ENCODE data around the gene CTDNEP1. TPM values are rescaled to one million over a fixed set of nuclear protein-coding genes. Genes with fewer than 3 reads are reported as not detected.

Gene CTDNEP1
- total and polyA plus RNA-seq, 2 donors (not counting 3 experiments of a cell fraction or from before 2014, with no cell fraction given) = 130 to 143 TPM

- FAIRE-seq (peak; percentile 65), DNase-seq (ENCODE audit: low read depth, low spot score) (no peak)
- H3K27ac ChIP-seq (ENCODE audit: insufficient read depth, low read depth, low read length) = peak overlapping the region; percentile 29
- H3K4me3 ChIP-seq (replicated peaks in 1 of 3; ENCODE audit: insufficient read depth in 1 of 3, low read depth in 1 of 3, low read length in 3 of 3) = peak overlapping the region; percentile 43 to 83 (median 55)
- no peak overlapping the region for H2AFZ ChIP-seq (ENCODE audit: low read depth, low read length)
- H3K4me1 ChIP-seq (ENCODE audit: control insufficient read depth, extremely low read depth, insufficient read depth, low read length) = peaks cover 12% of the 10 kb centered on the region
- H3K27me3 ChIP-seq (ENCODE audit: control insufficient read depth in 2 of 2, insufficient read depth in 2 of 2, low read length in 2 of 2) = no peaks in the 10 kb centered on the region
- BruUV-seq (replicated peaks) = no TSS peak
- H3K9me3 ChIP-seq (replicated peaks; ENCODE audit: control insufficient read depth, insufficient read depth, low read length) = no peaks in the 10 kb centered on the region
- peak overlapping the region; percentile 86 for H3K4me2 ChIP-seq (ENCODE audit: insufficient read depth, low read length)
- no peak for TF ChIP-seq GATA2 (IDR thresholded peaks at IDR 0.05; ENCODE audit: insufficient read depth, insufficient read length, low read depth, low read length)
- no peak for TF ChIP-seq EZH2 (IDR thresholded peaks at IDR 0.05; ENCODE audit: borderline replicate concordance, low read depth, low read length, severe bottlenecking)
- TF ChIP-seq POLR2AphosphoS5 (IDR thresholded peaks at IDR 0.05; ENCODE audit: insufficient read depth, low read depth, low read length) = no peak
- no peak for TF ChIP-seq JUN (IDR thresholded peaks at IDR 0.05; ENCODE audit: borderline replicate concordance, insufficient read depth, insufficient read length, low read depth)
- no peak for TF ChIP-seq MAX (IDR thresholded peaks at IDR 0.05; ENCODE audit: insufficient read depth, insufficient read length)
- TF ChIP-seq POLR2A (IDR thresholded peaks at IDR 0.05; ENCODE audit: low read depth, low read length) = no peak
- no peak for TF ChIP-seq CTCF (IDR thresholded peaks at IDR 0.05; ENCODE audit: extremely low read depth in 1 of 2, insufficient read depth in 1 of 2, low read depth in 1 of 2, low read length in 2 of 2)
- TF ChIP-seq MYC (IDR thresholded peaks at IDR 0.05; ENCODE audit: low read depth, low read length) = no peak
- TF ChIP-seq FOS (IDR thresholded peaks at IDR 0.05; ENCODE audit: borderline replicate concordance, insufficient read depth, low read length) = no peak
- H3K79me2 ChIP-seq (ENCODE audit: control insufficient read depth, insufficient read depth, low read length) = peaks cover 63% of the 10 kb centered on the region
- peaks cover 4% of the 10 kb centered on the region for H4K20me1 ChIP-seq (replicated peaks; ENCODE audit: control insufficient read depth, extremely low read depth, insufficient read depth, low read length)
- intact Hi-C loops (cut with micrococcal nuclease) (loop anchor here (1.0 kb wide), 1 partner anchor 12 kb away; no protein-coding TSS in a partner anchor), dilution Hi-C loops (cut with MboI; ENCODE audit: extremely low pct_ligation_motif_present, low sequenced_read_pairs) (no loop called here)
- peaks cover 17 to 38% of the 10 kb centered on the region in 2 experiments for H3K36me3 ChIP-seq (ENCODE audit: control insufficient read depth in 2 of 2, extremely low read depth in 1 of 2, insufficient read depth in 2 of 2, low read length in 2 of 2)
- H3K9ac ChIP-seq (replicated peaks; ENCODE audit: extremely low read depth, insufficient read depth, low read length) = peak overlapping the region; percentile 74
- ChIA-PET CTCF (interaction anchor here (1.0 to 2.8 kb wide), 3 partner anchors 13 to 63 kb away, joined by 3 to 13 read pairs (median 5); no protein-coding TSS in a partner anchor), POLR2A (interaction anchor here (0.5 kb wide), 1 partner anchor 35 kb away, joined by 3 read pairs; no protein-coding TSS in a partner anchor)
- H3K9me1 ChIP-seq (replicated peaks; ENCODE audit: control insufficient read depth, extremely low read depth, insufficient read depth, low read length) = no peaks in the 10 kb centered on the region
These were observed 17.8 kb downstream of the CTDNEP1 start for GRCh38 chr17:7233701-7234082.

Data from endothelial cell of umbilical vein (primary cell).